ENCODE measurements around the gene ADAM29.
"Not testable (repeated sequence)": the region's sequence is repeated elsewhere in the genome, so short reads cannot be mapped to it uniquely, and the experiment has no call there.

Gene ADAM29

DNA sequence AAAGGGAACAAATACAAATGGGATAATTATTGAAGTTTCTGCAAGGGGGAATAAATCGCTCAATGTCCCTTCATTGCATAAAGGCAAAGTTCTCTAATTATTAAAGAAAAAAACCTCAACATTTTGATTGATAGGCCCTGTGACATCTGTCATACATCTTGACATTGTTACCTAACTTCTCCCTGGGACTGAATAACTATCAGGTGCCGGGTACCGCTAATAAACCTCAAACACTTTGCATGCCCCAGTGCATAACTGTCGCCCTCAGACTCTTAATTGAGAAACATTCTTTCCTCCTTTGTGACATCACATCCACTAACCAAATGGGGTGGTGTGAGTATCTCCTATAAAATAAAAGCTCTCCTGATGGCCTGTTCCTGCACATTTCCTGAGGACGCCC is at the start of gene ADAM29:
Gene ADAM29 (plus strand): TSS at position 301 of the 400 bp plus-strand sequence. CDS start 57,168 bp downstream, outside the sequence.
- DNase-seq, result no peak

DNA sequence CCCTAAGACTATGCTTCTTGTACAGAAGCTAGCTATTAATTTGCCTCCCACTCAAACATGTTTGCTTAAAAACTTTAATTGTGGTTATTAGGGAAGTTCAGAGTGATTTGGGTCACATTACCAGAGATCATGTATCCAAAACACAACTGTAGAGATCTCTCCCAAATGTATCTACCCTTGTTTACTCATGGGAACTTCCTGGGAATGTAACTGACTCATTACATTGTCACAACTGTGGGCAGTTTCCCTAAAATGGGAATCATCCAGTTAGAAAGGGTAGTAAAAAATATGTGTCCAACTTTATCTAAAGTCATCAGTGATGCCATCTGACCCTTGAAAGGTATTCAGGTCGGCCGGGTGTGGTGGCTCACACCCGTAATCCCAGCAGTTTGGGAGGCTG is 48.8 kb upstream of the ADAM29 start:
- no peak for DNase-seq

DNA sequence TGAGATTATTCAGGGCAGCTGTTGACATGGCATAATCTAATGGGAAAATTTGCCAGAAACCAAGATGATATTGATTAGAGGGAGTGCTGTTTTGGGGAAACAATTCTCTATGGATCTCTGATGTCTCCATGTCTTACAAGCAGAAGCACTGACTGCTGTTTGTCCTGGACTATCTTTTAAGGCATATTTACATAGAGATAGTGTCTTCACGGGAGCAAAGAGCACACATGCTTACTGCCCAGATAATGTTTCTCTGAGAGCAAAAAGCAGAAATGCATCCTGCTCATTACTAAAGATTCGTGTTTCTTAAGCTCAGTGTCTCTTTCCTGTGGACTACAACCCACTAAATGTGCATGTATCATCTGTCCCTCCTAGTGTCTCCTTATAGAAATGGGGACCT is 47.8 kb upstream of the ADAM29 start:
- DNase-seq, result no peak

DNA sequence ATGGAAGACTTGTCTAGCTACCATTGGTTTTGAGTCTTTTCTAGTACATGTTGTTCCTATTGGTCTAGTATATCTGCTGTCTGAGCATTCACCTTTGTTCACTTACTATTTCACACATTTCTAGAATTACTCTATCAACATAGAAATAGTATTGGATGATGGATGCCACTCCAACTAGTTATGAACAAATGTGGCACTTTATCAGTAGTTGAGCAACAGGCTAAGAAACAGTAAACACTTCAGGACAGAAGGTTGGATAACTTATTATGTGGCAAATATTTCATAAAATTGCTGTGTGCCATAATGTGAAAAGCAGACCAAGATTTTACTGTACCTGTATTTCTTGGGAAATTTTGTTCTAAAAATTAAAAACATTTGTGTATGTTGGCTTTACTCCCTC is 46.8 kb upstream of the ADAM29 start:
- no peak for DNase-seq

DNA sequence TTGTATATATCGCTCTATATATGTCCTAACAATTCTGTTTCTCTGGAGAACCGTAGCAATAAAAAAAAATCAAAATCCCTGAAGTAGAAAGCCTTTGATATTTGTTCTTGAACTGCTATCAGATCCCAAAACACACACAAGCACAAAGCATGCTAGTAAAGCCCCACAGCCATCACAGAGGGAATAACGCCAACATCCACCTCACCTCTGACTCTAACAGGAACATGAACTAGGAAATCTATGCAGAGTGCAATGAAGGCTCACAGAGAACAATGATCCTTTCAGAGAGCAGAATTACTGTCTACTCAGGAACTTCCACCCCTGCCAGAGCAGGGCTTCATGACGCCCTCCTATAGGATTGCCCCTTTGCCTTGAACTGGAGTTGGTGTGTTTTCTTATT is 45.0 kb upstream of the ADAM29 start:
- not testable (repeated sequence) for DNase-seq

DNA sequence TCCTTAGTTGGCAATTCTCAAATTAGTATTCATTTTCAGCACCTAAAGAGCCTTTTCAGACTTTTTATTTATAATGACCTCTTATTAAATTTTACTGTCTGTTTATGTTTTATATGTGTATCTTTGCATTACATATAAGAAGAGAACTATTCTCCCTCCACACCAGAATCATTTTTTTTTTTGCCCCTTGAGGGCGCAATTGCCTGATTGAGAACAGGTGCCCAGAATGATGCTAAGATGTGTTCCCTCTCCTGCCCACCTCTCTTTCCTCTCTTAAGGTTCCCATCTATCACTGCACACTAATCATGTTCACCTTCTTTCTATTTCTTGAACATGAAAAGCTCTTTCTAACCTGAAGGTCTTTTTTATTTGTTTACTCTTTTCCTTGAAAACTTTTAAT is 44.2 kb upstream of the ADAM29 start:
- no peak for DNase-seq

DNA sequence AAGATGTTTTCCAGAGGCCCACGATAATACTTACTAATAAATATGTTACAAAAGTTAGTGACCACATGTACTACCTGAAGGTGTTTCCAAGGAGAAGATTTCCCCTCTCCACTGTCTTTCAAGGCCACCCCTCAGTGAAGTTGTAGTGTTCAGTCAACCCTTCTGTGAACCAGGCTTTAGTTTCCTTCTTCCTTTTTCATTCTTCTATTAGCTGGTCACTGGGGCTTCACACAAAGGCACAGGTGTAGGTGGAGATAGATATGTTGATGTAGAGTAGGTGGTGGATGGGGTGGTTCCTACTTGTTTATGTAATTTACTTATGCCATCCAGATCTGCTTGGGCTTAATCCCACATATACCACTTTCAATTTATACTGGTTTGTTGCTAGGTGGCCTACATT is 43.3 kb upstream of the ADAM29 start:
- DNase-seq, result no peak

DNA sequence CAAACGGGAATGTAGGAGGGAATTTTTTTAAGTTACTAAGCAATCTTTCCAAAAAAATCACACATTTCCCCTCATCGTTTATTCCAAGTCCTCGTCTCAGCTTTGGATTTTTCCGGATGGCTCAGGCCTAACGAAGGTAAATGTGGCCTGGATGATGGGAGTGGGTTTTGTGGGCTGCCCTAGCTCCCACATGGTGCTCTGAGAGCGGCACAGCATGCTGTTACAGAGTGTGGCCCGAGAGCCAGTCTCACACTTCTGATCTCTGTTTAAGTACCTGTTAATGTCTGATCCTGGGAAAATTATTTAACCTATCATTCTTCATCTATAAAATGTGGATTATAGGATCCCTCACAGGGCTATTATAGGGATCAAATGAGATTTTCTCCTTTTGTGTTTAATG is 38.2 kb upstream of the ADAM29 start:
- DNase-seq, result no peak

DNA sequence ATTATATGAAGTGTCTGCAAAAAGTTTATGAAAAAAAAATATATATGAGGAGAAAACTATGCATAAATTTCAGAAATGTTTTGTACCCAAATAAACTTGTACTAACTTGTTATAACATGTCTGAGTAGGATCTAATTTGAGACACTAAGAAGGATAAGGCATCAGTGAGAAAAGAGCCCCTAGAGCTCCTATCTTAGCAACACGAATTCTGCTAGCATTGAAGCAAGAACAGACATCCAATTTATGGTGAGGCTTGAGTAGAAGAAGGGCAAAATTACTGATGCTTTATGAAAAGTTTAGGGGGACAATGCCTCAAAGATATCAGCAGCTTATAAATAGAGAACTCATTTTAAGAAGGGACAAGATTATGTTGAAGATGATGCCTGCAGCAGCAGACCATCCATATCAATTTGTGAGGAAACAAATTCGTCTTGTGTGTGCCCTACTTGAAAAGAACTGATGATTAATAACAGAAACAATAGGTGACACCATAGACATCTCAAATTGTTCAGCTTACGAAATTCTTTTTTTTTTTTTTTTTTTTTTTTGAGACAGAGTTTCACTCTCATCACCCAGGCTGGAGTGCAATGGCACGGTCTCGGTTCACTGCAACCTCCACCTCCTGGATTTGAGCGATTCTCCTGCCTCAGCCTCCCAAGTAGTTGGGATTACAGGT is 35.7 kb upstream of the ADAM29 start:
- DNase-seq, result no peak

DNA sequence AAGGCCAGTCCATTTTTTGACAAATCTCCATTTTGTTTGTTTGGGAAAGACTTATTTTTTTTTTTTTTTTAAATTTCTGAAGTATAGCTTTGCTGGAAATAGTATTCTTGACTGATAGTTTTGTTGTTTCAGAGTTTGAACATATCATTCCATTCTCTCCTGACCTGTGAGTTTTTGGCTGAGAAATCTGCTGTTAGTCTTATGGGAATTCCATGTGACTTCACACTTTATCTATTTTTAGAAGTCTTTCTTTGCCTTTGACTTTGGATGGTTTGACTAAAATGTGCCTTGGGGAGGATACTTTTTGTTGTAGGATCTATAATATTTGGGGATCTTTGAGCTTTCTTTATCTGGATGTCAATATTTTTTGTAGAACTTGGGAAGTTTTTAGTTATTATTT is 10.7 kb upstream of the ADAM29 start:
- no peak for DNase-seq

DNA sequence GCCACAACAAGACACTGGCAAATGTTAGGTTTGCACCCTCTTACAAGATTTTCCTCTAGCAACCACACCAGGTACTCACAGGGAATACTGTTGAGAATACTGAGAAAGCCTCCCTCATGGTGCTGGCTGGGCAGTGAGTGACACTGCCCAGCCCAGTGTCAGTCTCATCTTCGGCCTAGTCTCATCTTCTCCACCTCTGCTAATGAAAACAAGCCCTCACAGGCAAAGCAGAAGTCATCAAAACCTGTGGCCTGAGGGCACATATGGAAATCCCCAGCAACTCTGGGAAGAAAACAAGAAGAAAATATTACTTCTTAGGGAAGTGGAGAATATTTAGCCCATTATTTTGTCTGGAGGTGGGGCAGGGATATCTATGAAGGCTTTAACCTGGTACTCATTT is 7.9 kb upstream of the ADAM29 start:
- no peak for DNase-seq

DNA sequence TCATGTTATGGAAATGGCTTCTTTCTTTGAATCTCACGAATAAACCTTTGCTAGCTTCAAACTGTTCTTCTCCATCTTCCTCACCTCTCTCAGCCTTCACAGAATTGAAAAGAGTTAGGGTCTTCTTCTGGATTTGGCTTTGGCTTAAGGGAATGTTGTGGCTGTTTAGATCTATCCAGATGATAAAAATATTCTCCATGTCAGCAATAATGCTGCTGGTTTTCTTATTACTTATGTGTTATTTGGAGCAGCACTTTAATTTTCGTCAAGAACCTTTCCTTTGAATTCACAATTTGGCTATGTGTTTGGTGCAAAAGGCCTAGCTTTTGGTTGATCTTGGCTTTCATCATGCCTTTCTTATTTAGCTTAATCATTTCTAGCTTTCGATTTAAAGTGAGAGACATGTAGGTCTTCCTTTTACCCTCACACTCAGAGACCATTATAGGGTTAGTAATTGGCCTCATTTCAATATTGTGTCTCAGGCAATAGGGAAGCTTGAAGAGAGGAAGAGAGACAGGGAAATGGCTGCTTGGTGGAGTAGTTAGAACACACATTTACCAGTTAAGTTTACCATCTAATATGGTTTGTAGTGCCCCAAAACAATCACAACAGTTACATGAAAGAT is 5.1 kb upstream of the ADAM29 start:
- DNase-seq, result no peak

DNA sequence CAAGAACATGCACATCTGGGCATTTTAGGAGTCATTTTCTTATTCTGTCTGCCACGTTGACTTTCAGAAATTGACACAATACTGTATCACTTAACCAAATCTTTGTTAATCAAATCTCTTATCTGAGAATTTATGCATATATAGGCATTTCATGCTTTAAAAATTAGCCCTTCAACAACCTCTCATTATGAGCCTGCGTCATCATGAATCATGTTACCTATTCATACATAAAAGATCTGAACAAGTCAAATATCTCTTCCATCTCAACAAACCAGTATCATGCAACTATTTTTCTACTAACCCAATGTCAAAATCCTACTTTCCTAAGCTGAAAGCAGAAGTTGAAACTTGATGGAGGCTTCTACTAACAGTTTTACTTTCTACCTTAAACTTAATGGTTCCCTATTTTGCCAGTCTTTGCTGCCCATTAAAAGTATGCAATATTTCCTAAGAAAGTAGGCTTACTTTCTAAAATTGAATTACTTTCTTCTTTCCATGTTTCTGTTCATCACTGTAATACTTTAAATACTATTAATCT is 1.8 kb downstream of the ADAM29 start:
- no peak for DNase-seq

DNA sequence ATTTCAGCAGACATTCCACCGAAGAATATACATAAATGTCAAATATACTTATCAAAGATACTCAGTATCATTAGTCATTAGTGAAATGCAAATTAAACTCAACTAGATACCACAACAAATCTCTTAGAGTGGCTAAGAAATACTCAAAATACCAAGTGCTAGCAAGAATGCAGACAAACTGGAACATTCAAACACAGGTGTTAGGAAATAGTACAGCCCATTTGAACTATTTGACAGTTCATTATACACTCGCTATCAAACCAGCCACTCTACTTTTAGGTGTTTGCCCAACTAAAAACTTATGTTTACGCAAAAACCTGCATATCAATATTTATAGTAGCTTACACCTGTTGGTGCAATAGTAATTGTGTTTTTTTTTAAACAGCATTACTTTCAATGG is 8.8 kb downstream of the ADAM29 start:
- no peak for DNase-seq

DNA sequence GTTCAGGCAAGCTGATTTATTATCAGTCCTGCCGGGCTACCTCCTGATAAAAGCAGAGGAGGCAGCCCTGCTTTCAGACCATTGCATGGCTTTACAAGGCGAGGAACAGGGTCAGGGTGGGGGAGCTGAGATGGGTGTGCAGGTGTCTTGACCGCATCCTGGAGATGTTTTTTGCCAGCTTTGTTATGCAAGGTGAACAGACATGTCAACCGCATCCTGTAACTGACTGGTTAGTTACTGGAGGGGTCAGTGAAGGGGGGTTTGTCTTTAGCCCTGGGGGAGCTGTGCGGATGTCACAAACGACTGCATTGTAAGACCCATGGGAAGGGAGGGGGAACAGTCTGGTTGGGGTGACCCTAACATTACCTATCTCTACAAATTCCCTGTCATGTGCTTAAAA is 10.0 kb downstream of the ADAM29 start:
- DNase-seq, result no peak

DNA sequence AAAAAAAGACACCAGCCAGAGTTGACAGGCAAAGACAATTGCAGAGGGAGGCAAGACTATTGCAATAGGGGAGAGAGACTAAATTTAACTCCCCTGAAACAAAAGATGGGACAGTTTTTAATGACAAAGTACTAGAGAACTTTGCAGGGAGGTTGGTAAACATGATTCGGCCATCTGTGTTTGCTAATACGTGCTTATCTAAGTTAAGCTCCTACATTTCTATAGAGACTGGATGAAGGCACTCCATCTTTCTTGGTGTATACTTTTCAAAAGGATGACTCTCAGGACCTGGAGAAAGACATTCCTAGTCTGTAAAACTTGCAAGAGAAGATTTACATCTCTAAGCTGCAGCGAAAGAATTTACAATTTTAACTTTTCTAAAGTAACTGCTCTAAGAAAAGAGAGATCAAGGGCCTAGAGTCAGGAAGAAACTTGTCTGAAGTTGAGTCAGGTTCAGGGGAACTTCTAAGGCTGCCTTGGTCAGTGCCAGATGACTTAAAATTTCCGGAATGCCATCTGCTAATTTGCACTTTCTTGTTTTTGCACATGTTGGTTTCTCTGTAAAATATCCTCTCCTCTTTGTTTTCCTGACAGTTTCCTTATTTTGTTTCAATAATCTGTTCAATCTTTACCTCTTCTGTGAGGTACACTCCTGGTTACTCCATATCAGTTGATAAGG is 10.6 kb downstream of the ADAM29 start:
- DNase-seq, result no peak

DNA sequence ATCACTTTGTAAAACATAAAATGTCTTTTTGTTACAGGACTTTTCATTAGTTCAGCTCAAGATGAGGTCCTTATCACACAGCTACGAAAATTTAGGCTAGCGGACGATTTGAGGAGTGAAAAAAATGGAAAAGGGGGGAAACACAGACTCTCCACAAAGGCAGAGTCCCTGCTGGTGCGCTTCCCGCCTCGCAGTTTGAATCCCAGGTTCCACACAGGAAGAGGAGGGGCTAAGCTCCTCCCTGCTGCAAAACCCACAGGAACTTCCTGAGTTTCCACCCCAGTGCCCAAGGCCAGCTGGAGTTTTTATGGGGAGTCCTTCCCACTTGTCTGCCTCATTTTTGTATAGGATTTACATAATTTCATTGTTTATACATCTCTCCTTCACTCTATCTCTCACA is 11.2 kb downstream of the ADAM29 start:
- no peak for DNase-seq

DNA sequence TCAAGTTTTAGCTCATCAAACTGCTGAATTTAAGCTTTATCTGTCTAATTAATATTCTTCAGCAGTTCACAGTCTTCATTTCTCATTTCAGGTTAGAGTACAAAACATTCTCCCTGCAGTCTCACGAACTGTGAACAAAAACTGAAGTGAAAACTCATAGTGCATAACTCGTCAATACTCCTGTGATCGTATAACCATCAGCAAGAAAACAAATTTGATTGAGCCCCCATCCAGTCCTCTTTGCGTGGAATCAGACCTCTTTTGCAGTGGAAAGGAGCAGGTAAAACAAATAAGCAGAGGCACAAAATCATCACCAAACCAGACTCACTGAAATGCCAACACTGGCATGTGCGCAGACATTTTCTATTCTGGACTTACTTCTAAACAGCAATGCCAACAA is 12.7 kb downstream of the ADAM29 start:
- no peak for DNase-seq

DNA sequence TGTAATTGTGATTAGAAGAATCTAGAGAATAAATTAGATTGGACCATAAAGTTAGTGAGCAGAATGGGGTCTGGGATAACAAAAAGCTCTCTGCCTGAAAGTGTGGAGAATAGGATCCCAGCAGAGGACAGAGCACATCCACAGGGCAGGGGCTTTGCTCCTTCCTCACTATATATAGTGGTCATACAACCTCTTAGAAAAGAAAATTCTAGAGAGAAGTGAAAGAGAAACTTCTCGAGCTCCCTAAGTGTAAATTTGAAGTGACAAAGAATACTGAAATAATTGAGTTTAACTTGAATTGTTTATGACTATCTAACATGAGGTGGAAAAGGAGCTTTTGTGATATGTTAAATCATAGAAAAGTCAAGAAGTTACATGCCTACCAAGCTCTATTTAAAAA is 14.9 kb downstream of the ADAM29 start:
- no peak for DNase-seq

DNA sequence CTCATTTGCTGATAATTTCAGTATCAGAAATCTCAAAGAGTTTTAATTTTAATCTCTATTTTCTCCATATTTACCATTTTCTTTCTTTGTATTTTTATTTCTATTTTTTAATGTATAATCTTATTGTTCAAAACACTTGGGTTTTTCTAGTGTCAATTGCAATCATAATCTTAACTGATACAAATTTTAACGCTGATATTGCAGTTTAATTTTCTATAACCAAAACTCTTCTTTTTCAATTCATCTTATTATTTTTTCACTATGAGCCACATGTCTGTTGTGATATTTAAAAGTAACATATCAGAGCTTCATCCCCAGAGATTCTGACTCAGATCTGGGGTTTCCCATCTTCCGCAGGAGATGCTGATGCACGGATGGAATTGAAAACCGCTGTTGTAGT is 16.2 kb downstream of the ADAM29 start:
- no peak for DNase-seq

DNA sequence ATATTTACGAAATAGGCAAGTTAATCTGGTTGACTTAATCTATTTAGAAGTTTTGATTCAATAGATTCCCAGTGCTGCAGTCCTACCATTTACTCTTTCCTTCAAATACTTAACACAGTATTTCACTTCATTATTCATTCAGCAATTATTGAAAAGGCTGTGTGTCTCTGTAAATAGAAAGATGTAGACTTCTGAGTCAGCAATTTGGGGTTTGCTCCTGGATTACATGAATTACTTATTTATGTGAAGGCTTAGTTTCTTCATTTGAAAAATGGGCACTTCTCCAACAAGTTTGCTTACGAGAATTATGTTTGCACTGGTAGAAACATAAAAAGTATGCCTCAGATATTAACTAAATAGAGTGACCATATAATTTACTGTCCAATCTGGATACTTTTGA is 17.4 kb downstream of the ADAM29 start:
- DNase-seq, result no peak

DNA sequence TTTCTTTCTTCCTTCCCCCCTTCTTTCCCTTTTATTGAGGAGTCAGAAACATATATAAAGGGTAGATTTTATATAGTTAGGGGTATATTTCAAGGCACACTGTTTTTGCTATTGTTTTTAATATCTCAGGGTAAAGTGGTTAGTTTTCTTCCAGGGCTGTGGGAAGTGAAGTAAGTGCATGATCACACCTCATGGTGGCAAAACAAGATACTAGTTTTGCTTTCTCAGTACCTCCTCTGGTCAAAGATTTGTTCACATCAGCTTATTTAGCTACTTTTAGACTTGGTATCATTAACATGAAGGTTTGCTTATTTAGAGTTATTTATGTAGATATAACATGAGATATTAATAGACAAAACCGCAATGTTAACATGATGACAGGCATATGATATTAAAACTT is 21.8 kb downstream of the ADAM29 start:
- DNase-seq, result no peak

DNA sequence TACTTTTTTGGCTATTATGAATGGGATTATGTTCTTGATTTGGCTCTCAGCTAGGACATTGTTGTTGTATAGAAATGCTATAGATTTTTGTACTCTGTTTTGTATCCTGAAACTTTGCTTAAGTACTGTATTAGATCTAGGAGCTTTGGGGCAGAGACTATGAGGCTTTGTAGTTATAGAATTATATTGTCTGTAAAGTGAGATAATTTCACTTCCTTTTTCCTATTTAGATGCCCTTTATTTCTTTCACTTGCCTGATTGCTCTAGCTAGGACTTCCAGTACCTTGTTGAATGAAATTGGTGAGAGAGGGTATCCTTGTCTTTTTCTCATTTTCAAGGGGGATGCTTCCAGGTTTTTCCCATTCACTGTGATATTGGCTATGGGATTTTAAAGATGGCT is 28.1 kb downstream of the ADAM29 start:
- no peak for DNase-seq

DNA sequence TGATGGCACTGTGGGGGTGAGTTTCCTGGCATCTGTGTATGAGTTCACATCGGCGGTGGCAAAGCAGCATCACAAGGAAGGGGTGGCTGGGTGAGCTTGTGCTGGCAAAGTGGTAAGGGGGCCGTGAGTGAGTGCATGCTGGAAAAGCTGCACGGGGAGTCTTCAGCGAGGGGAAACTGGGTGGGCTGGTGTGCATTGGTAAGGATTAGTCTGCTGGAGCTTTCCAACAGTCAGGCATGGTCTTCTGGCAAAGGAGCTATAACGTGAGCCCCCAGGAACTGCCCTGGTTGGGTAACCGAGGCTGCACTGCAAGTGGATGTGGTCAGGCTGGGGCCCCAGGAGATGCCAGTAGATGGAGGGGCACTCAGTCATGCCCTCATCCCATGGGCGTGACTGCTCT is 30.7 kb downstream of the ADAM29 start:
- no peak for DNase-seq

Measured in NCI-H2107 (cell line).